Heart left ventricle (tissue), 16 donors: Measurements from ENCODE around the gene PLEKHM2. TPM values are rescaled to one million over a fixed set of nuclear protein-coding genes. Genes with fewer than 3 reads are reported as not detected.

Experiments used
- ATAC-seq, 4 donors: fragments of 200-7000 bp; cut with Tn5 transposase; one replicate each; pipeline ENCODE4 v1.9.1; 2020 to 2022; ENCODE audit warnings: moderate library complexity in 4 of 4, mild to moderate bottlenecking in 3 of 4, moderate number of reproducible peaks in 1 of 4
- DNase-seq, 5 donors: peaks; one replicate each; pipeline ENCODE4 v3.0.0-alpha.2; 2020
- H3K27ac ChIP-seq, 12 donors: fragments of 200-600 bp; sonication (generic) in 4 of 12; one replicate each; pipeline versions ENCODE4 v1.5.0 to v1.8.0; 2016 to 2022; ENCODE audit warnings: mild to moderate bottlenecking in 2 of 12
- H3K27me3 ChIP-seq, 9 donors: fragments of 200-600 bp; sonication (generic) in 2 of 9; one replicate each; pipeline versions ENCODE4 v1.5.1 to v1.8.0; 2016 to 2022; ENCODE audit warnings: mild to moderate bottlenecking in 3 of 9
- H3K36me3 ChIP-seq, 9 donors: fragments of 200-600 bp; sonication (generic) in 2 of 9; one replicate each; pipeline versions ENCODE4 v1.5.0 to v1.8.0; 2018 to 2022; ENCODE audit warnings: mild to moderate bottlenecking in 2 of 9
- H3K4me1 ChIP-seq, 12 donors: fragments of 200-600 bp; sonication (generic) in 4 of 12; one replicate each; pipeline versions ENCODE4 v1.5.0 to v1.8.0; 2016 to 2022; ENCODE audit warnings: mild to moderate bottlenecking in 3 of 12
- H3K4me3 ChIP-seq, 12 donors: fragments of 200-600 bp; sonication (generic) in 4 of 12; one replicate each; pipeline versions ENCODE4 v1.5.0 to v1.8.0; 2017 to 2022; ENCODE audit warnings: mild to moderate bottlenecking in 9 of 12, moderate library complexity in 4 of 12
- H3K9me3 ChIP-seq, 12 donors: fragments of 200-600 bp; sonication (generic) in 4 of 12; one replicate each; pipeline versions ENCODE4 v1.5.0 to v1.8.0; 2016 to 2022; ENCODE audit warnings: mild to moderate bottlenecking in 1 of 12
- CTCF ChIP-seq, 12 donors: fragments of 200-600 bp; sonication (generic) in 4 of 12; IDR thresholded peaks; one replicate each; pipeline versions ENCODE4 v1.5.0 to v1.8.0; 2018 to 2022; ENCODE audit warnings: antibody characterized with exemption in 12 of 12, mild to moderate bottlenecking in 5 of 12
- POLR2A ChIP-seq, 2 donors: fragments of 450-650 bp; IDR thresholded peaks; one replicate each; pipeline ENCODE4 v1.6.1; 2017; ENCODE audit warnings: antibody characterized with exemption in 2 of 2, mild to moderate bottlenecking in 2 of 2, moderate library complexity in 2 of 2
- WGBS, 4 donors: extraction: QIAGEN DNeasy Blood & Tissue Kit in 2 of 4; methylation state at CpG; one replicate each; pipeline versions ENCODE4 v1.1.5 to v1.1.7; 2013 to 2018; 5-methylcytosine and 5-hydroxymethylcytosine counted together
- intact Hi-C, 10 donors: fragments of 100-400 bp; cut with DNase I; formaldehyde crosslinking; loops; one replicate each; pipeline versions ENCODE4 v1.11.1 to v1.14.2; 2022
- polyA plus RNA-seq, 2 donors: library from polyadenylated mRNA; stranded (reverse); fragments of 200-250 nt; gene quantifications; one replicate each; pipeline ENCODE4 v1.2.3, GENCODE V29; 2013
- total RNA-seq, 9 donors: library from RNA; depleted of rRNA in 2 of 9; stranded (reverse); fragments of >200 nt in 2 of 9; fragmentation: NEBNext Ultra II Directional in 3 of 9; extraction: Animal tissue kit (Norgen Biotek cat#: 25700) in 3 of 9; gene quantifications; one replicate each; pipeline versions ENCODE4 v1.1.0 to v1.2.4, GENCODE V29; 2016 to 2023
- donor health status: ischemic (EF 13 %, LVEDD 7.1; RV severe dilation, severe dysfunction).
- donor health status: healthy with polysubstance abuse.
- donor health status: DM: no; HTN: yes; CAD: no.
- donor health status: DM: no; HTN: no; CAD: no.
- donor health status: ischemic (EF 25% LVEDD 6.9; RV normal size, moderate dysfunction).
- donor health status: ischemic (EF 25% LVEDD 5.7; RV mildly dilated, moderate dysfunction).
- donor health status: healthy.
- donor health status: DM: yes; HTN: yes; CAD: no.
- donor health status: ischemic (EF 35%, LVEDD 5.7; RV mildly dilated, moderate dysfunction).
- donor health status: nonischemic (EF 11% LVEDD 7.7; RV severe dilation, severe dysfunction).
- donor health status: DM: yes; HTN: yes; CAD: no.
- donor health status: PGD.
- donor health status: ischemic (EF 29% LVEDD 5.4; RV normal size, mild dysfunction).
- donor health status: nonischemic (EF 23%, LVEDD 6.1; RV moderate dilation, normal function).

PLEKHM2 gene
- total and polyA plus RNA-seq, 11 donors = 69.9 to 150 (median 84.4) TPM

GRCh38 chr1:15736038-15736891, 52.1 kb downstream of the PLEKHM2 start, which contains the start of gene SLC25A34:
TSS of gene SLC25A34 (plus strand) at chr1:15736258. CDS start at chr1:15736486, 228 bp downstream.
- Histone ChIP-seq H3K4me1 (peaks cover 0 to 41% (median 17%) of the 10 kb centered on the region in 12 donors), H3K27me3 (no peaks in the 10 kb centered on the region), H3K4me3 (peak within 1 kb of the TSS in 10 of 12 donors; percentile 14 to 47 (median 30)), H3K36me3 (peaks cover 0 to 42% (median 37%) of the 10 kb centered on the region in 9 donors), H3K9me3 (no peaks in the 10 kb centered on the region), H3K27ac (peak within 1 kb of the TSS; percentile 73 to 96 (median 84))
- 55 to 69% (median 62%) methylated on average over 25 to 35 of the region's 35 CpGs for WGBS, 4 donors
- peak; percentile 82 to 92 (median 88) for ATAC-seq
- TF ChIP-seq POLR2A (IDR thresholded peaks at IDR 0.05) (peak in 1 of 2 donors; percentile 48), CTCF (IDR thresholded peaks at IDR 0.05) (peak in 1 of 12 donors; percentile 16)
- intact Hi-C loops = loop anchor here in 6 of 10 donors (2.0 to 10.0 kb wide), 7 partner anchors 34 to 141 kb away; partner anchors contain the start of gene PLEKHM2 (in 2 of the 6)
- peak; percentile 80 to 93 (median 87) for DNase-seq

GRCh38 chr1:15736892-15737261, 52.8 kb downstream of the PLEKHM2 start:
- Histone ChIP-seq H3K4me1 (peaks cover 0 to 45% (median 17%) of the 10 kb centered on the region in 12 donors), H3K27me3 (no peaks in the 10 kb centered on the region), H3K27ac (peak overlapping the region in 11 of 12 donors; percentile 75 to 96 (median 84)), H3K36me3 (peaks cover 0 to 36% (median 31%) of the 10 kb centered on the region in 9 donors), H3K9me3 (no peaks in the 10 kb centered on the region), H3K4me3 (peak overlapping the region in 9 of 12 donors; percentile 14 to 47 (median 31))
- 26 to 54% (median 40%) methylated on average over 5 to 6 of the region's 6 CpGs for WGBS, 4 donors
- DNase-seq (peak in 1 of 5 donors; percentile 24), ATAC-seq (peak in 1 of 4 donors; percentile 4)
- intact Hi-C loops = loop anchor here in 6 of 10 donors (2.0 to 10.0 kb wide), 7 partner anchors 35 to 142 kb away; partner anchors contain the start of gene PLEKHM2 (in 2 of the 6)
- TF ChIP-seq POLR2A (IDR thresholded peaks at IDR 0.05) = no peak
- TF ChIP-seq CTCF (IDR thresholded peaks at IDR 0.05) = no peak

- TF ChIP-seq POLR2A (IDR thresholded peaks at IDR 0.05) (no peak), CTCF (IDR thresholded peaks at IDR 0.05) (no peak)
- no peak for ATAC-seq
- H3K4me3 ChIP-seq = peak overlapping the region in 3 of 12 donors; percentile 33 to 47 (median 38)
- no peaks in the 10 kb centered on the region for H3K9me3 ChIP-seq
- intact Hi-C loops = loop anchor here in 6 of 10 donors (2.0 to 10.0 kb wide), 8 partner anchors 21 to 143 kb away; partner anchors contain the start of genes PLEKHM2 (in 2 of the 6) and FBLIM1 (in 1 of the 6)
- H3K36me3 ChIP-seq = peaks cover 0 to 29% (median 23%) of the 10 kb centered on the region in 9 donors
- H3K27ac ChIP-seq = peak overlapping the region in 11 of 12 donors; percentile 75 to 96 (median 84)
- DNase-seq = no peak
- H3K27me3 ChIP-seq = no peaks in the 10 kb centered on the region
- 80 to 86% (median 84%) methylated on average over 11 to 20 of the region's 20 CpGs for whole genome bisulfite sequencing, 4 donors
- peaks cover 0 to 45% (median 17%) of the 10 kb centered on the region in 12 donors for H3K4me1 ChIP-seq
These were observed 53.5 kb downstream of the PLEKHM2 start for GRCh38 chr1:15737324-15738319.
